Heart right ventricle (tissue), 16 donors: ENCODE data around the gene TASP1. TPM values are rescaled to one million over a fixed set of nuclear protein-coding genes. Genes with fewer than 3 reads are reported as not detected.
A peak's percentile ranks its signal among the peaks of the same experiment; 100 is the strongest.
"Not testable (repeated sequence)": the region's sequence is repeated elsewhere in the genome, so short reads cannot be mapped to it uniquely, and the experiment has no call there.

Experiments
- ATAC-seq, 8 donors: fragments of 200-7000 bp; cut with Tn5 transposase; one replicate each; pipeline ENCODE4 v1.9.1; 2020; ENCODE audit warnings: mild to moderate bottlenecking in 8 of 8, moderate library complexity in 8 of 8, moderate number of reproducible peaks in 1 of 8
- DNase-seq, 2 donors: peaks; one replicate each; pipeline ENCODE4 v3.0.0-alpha.2; 2020
- H3K27ac ChIP-seq, 10 donors: fragments of 200-600 bp; sonication (generic) in 2 of 10; one replicate each; pipeline versions ENCODE4 v1.5.0 to v1.8.0; 2020 to 2022; ENCODE audit warnings: mild to moderate bottlenecking in 3 of 10
- H3K27me3 ChIP-seq, 7 donors: fragments of 200-600 bp; one replicate each; pipeline ENCODE4 v1.8.0; 2021 to 2022; ENCODE audit warnings: mild to moderate bottlenecking in 2 of 7
- H3K36me3 ChIP-seq, 9 donors: fragments of 200-600 bp; sonication (generic) in 1 of 9; one replicate each; pipeline versions ENCODE4 v1.5.0 to v1.8.0; 2020 to 2022; ENCODE audit warnings: mild to moderate bottlenecking in 2 of 9
- H3K4me1 ChIP-seq, 9 donors: fragments of 200-600 bp; sonication (generic) in 1 of 9; one replicate each; pipeline versions ENCODE4 v1.5.0 to v1.8.0; 2020 to 2022; ENCODE audit warnings: mild to moderate bottlenecking in 4 of 9
- H3K4me3 ChIP-seq, 10 donors: fragments of 200-600 bp; sonication (generic) in 2 of 10; one replicate each; pipeline versions ENCODE4 v1.5.0 to v1.8.0; 2020 to 2022; ENCODE audit warnings: mild to moderate bottlenecking in 7 of 10, moderate library complexity in 2 of 10
- H3K9me3 ChIP-seq, 11 donors: fragments of 200-600 bp in 10 of 11; sonication (generic) in 2 of 11; one replicate each; pipeline versions ENCODE4 v1.5.0 to v1.8.0; 2013 to 2022; ENCODE audit warnings: mild to moderate bottlenecking in 2 of 11, control low read depth in 1 of 11, moderate library complexity in 1 of 11
- CTCF ChIP-seq, 9 donors: fragments of 200-600 bp; sonication (generic) in 2 of 9; IDR thresholded peaks; one replicate each; pipeline versions ENCODE4 v1.5.0 to v1.8.0; 2021 to 2022; ENCODE audit warnings: antibody characterized with exemption in 9 of 9, mild to moderate bottlenecking in 5 of 9, moderate library complexity in 1 of 9
- WGBS, 2 donors: extraction: QIAGEN DNeasy Blood & Tissue Kit; methylation state at CpG; one replicate each; pipeline ENCODE4 v1.1.7; 2013; ENCODE audit warnings: inconsistent platforms in 1 of 2; 5-methylcytosine and 5-hydroxymethylcytosine counted together
- intact Hi-C, 10 donors: fragments of 100-400 bp; cut with DNase I; formaldehyde crosslinking; loops; one replicate each; pipeline versions ENCODE4 v1.11.1 to v1.14.2; 2022
- polyA plus RNA-seq, 2 donors: library from polyadenylated mRNA; stranded (reverse); fragments of 200-250 nt; gene quantifications; one replicate each; pipeline ENCODE4 v1.2.3, GENCODE V29; 2013
- total RNA-seq, 10 donors: library from RNA; stranded (reverse); fragmentation: NEBNext Ultra II Directional in 3 of 10; extraction: Animal tissue kit (Norgen Biotek cat#: 25700) in 3 of 10; gene quantifications; one replicate each; pipeline versions ENCODE4 v1.2.1 to v1.2.4, GENCODE V29; 2021 to 2023
- donor health status: Arrhythmogenic right ventricular cardiomyopathy.
- donor health status: ischemic (EF 13 %, LVEDD 7.1; RV severe dilation, severe dysfunction).
- donor health status: healthy with polysubstance abuse.
- donor health status: DM: no; HTN: yes; CAD: no.
- donor health status: DM: no; HTN: no; CAD: no.
- donor health status: ischemic (EF 25% LVEDD 6.9; RV normal size, moderate dysfunction).
- donor health status: ischemic (EF 25% LVEDD 5.7; RV mildly dilated, moderate dysfunction).
- donor health status: healthy.
- donor health status: DM: yes; HTN: yes; CAD: no.
- donor health status: Ischemic cardiomyopathy.
- donor health status: ischemic (EF 35%, LVEDD 5.7; RV mildly dilated, moderate dysfunction).
- donor health status: nonischemic (EF 11% LVEDD 7.7; RV severe dilation, severe dysfunction).
- donor health status: DM: yes; HTN: yes; CAD: no.
- donor health status: PGD.
- donor health status: ischemic (EF 29% LVEDD 5.4; RV normal size, mild dysfunction).
- donor health status: nonischemic (EF 23%, LVEDD 6.1; RV moderate dilation, normal function).

TASP1 gene
- total and polyA plus RNA-seq, 12 donors, result 2.1 to 8.5 (median 5.8) TPM

GRCh38 chr20:13632431-13632830 lies 6.3 kb downstream of the TASP1 start:
- no peak for TF ChIP-seq CTCF (IDR thresholded peaks at IDR 0.05)
- H3K9me3 ChIP-seq, result no peaks in the 10 kb centered on the region
- peaks cover 0 to 3% (median 1%) of the 10 kb centered on the region in 9 donors for H3K4me1 ChIP-seq
- H3K27me3 ChIP-seq, result no peaks in the 10 kb centered on the region
- no peak overlapping the region for H3K4me3 ChIP-seq
- intact Hi-C loops, result loop anchor here in 2 of 10 donors (10.0 kb wide), 2 partner anchors 142 to 152 kb away; partner anchors contain the start of genes ESF1 (in 1 of the 2) and NDUFAF5 (in 1 of the 2)
- DNase-seq (no peak), ATAC-seq (no peak)
- peaks cover 0 to 24% (median 0%) of the 10 kb centered on the region in 9 donors for H3K36me3 ChIP-seq
- no peak overlapping the region for H3K27ac ChIP-seq
- 83 to 87% methylated on average over 1 of the region's 1 CpG for WGBS, 2 donors

GRCh38 chr20:13627525-13627924 lies 11.2 kb downstream of the TASP1 start:
- H3K27ac ChIP-seq, ATAC-seq, intact Hi-C loops, DNase-seq, H3K9me3 ChIP-seq, H3K4me3 ChIP-seq, H3K27me3 ChIP-seq: not testable (repeated sequence)
- 88 to 95% methylated on average over 3 of the region's 3 CpGs for WGBS, 2 donors
- Histone ChIP-seq H3K36me3 (peaks cover 0 to 39% (median 0%) of the 10 kb centered on the region in 9 donors), H3K4me1 (peaks cover 0 to 15% (median 0%) of the 10 kb centered on the region in 9 donors)

- ATAC-seq (no peak), DNase-seq (no peak)
- Histone ChIP-seq H3K4me1 (peaks cover 0 to 15% (median 0%) of the 10 kb centered on the region in 9 donors), H3K27me3 (no peaks in the 10 kb centered on the region), H3K4me3 (no peak overlapping the region), H3K27ac (no peak overlapping the region), H3K36me3 (peaks cover 0 to 46% (median 0%) of the 10 kb centered on the region in 9 donors), H3K9me3 (no peaks in the 10 kb centered on the region)
- no peak for TF ChIP-seq CTCF (IDR thresholded peaks at IDR 0.05)
- intact Hi-C loops, result no loop called here
- WGBS, 2 donors, result 81 to 86% methylated on average over 1 of the region's 1 CpG
Measured at GRCh38 chr20:13626724-13627123, 12.0 kb downstream of the TASP1 start.

- Histone ChIP-seq H3K4me1 (peaks cover 0 to 15% (median 0%) of the 10 kb centered on the region in 9 donors), H3K27me3 (no peaks in the 10 kb centered on the region), H3K4me3 (peak overlapping the region in 3 of 10 donors; percentile 0 to 18 (median 3)), H3K27ac (peak overlapping the region in 2 of 10 donors; percentile 5 to 15), H3K36me3 (peaks cover 0 to 46% (median 0%) of the 10 kb centered on the region in 9 donors), H3K9me3 (no peaks in the 10 kb centered on the region)
- ATAC-seq (peak in 5 of 8 donors; percentile 22 to 58 (median 39)), DNase-seq (no peak)
- intact Hi-C loops, result no loop called here
- 53 to 54% methylated on average over 6 of the region's 6 CpGs for WGBS, 2 donors
- TF ChIP-seq CTCF (IDR thresholded peaks at IDR 0.05), result no peak
Measured at GRCh38 chr20:13625304-13625979, 13.3 kb downstream of the TASP1 start.

GRCh38 chr20:13619415-13619814 lies 19.3 kb downstream of the TASP1 start:
- peaks cover 0 to 11% (median under 1%) of the 10 kb centered on the region in 9 donors for H3K4me1 ChIP-seq
- H3K4me3 ChIP-seq, H3K27ac ChIP-seq, H3K27me3 ChIP-seq, ATAC-seq, H3K9me3 ChIP-seq, intact Hi-C loops, DNase-seq: not testable (repeated sequence)
- 88 to 93% methylated on average over 1 of the region's 1 CpG for WGBS, 2 donors
- H3K36me3 ChIP-seq, result peaks cover 0 to 23% (median 3%) of the 10 kb centered on the region in 9 donors

GRCh38 chr20:13618456-13618855 lies 20.3 kb downstream of the TASP1 start:
- DNase-seq, H3K4me3 ChIP-seq, intact Hi-C loops, H3K9me3 ChIP-seq, H3K27ac ChIP-seq, ATAC-seq, H3K27me3 ChIP-seq: not testable (repeated sequence)
- Histone ChIP-seq H3K4me1 (peaks cover 0 to 20% (median 4%) of the 10 kb centered on the region in 9 donors), H3K36me3 (peaks cover 0 to 23% (median 3%) of the 10 kb centered on the region in 9 donors)
- WGBS, 2 donors, result 68 to 70% methylated on average over 1 of the region's 1 CpG

GRCh38 chr20:13617585-13617984 lies 21.1 kb downstream of the TASP1 start:
- 86 to 89% methylated on average over 2 of the region's 2 CpGs for WGBS, 2 donors
- H3K4me1 ChIP-seq, result peaks cover 0 to 24% (median 4%) of the 10 kb centered on the region in 9 donors
- H3K36me3 ChIP-seq, result peaks cover 0 to 18% (median 3%) of the 10 kb centered on the region in 9 donors
- H3K27ac ChIP-seq, DNase-seq, ATAC-seq, H3K9me3 ChIP-seq, H3K4me3 ChIP-seq, H3K27me3 ChIP-seq, intact Hi-C loops: not testable (repeated sequence)

GRCh38 chr20:13616713-13617112 lies 22.0 kb downstream of the TASP1 start:
- 94 to 96% methylated on average over 2 of the region's 2 CpGs for WGBS, 2 donors
- H3K27ac ChIP-seq, intact Hi-C loops: not testable (repeated sequence)

More at GRCh38 chr20:13616713-13617112, 22.0 kb downstream of the TASP1 start:
- not testable (repeated sequence) for DNase-seq, H3K27me3 ChIP-seq, H3K36me3 ChIP-seq, H3K4me3 ChIP-seq, ATAC-seq, H3K9me3 ChIP-seq
- H3K4me1 ChIP-seq, result peaks cover 0 to 24% (median 4%) of the 10 kb centered on the region in 9 donors
